Right ventricle myocardium inferior (tissue), 1 donor: ENCODE measurements around the gene DLG5. TPM values are rescaled to one million over a fixed set of nuclear protein-coding genes. Genes with fewer than 3 reads are reported as not detected.

ENCODE experiments used
- ATAC-seq: fragments of 200-7000 bp; cut with Tn5 transposase; one replicate; pipeline ENCODE4 v1.9.1; 2020; ENCODE audit warnings: mild to moderate bottlenecking, moderate library complexity
- DNase-seq: peaks from one replicate; pipeline ENCODE4 v3.0.0; 2021; ENCODE audit errors: missing footprints
- intact Hi-C: fragments of 100-400 bp; cut with DNase I; formaldehyde crosslinking; loops from one replicate; pipeline ENCODE4 v1.11.0; 2022
- long read RNA-seq: library from polyadenylated mRNA; unstranded; transcript quantifications from one replicate; pipeline ENCODE4 v2.0.0, GENCODE V29; 2021
- total RNA-seq: library from RNA; stranded (reverse); fragmentation: NEBNext Ultra II Directional; extraction: Animal tissue kit (Norgen Biotek cat#: 25700); gene quantifications from one replicate; pipeline ENCODE4 v1.2.1, GENCODE V29; 2021
- donor health status: DM: no; HTN: yes; CAD: no; lungs with severe emphysema.

Gene DLG5
- total RNA-seq: 8.9 TPM
- long read RNA-seq, partial matches to known transcripts: 2 of 3 reads
- long read RNA-seq, other reads (novel, unspliced or antisense): 0 of 3 reads

GRCh38 chr10:77926566-77927401, at the start of gene DLG5:
TSS of gene DLG5 (minus strand) at chr10:77926755. CDS start at chr10:77926520, 235 bp downstream.
- intact Hi-C loops: loop anchor here (2.0 to 5.0 kb wide), 2 partner anchors 80 to 101 kb away; partner anchors contain the start of gene POLR3A
- DNase-seq: peak; percentile 80
- ATAC-seq: peak; percentile 86

- no peak for ATAC-seq
These were observed 48.6 kb upstream of the DLG5 start for GRCh38 chr10:77975086-77975666.

GRCh38 chr10:77974396-77975074, 48.0 kb upstream of the DLG5 start:
- ATAC-seq (no peak), DNase-seq (no peak)
- intact Hi-C loops: loop anchor here (5.0 kb wide), 1 partner anchor 127 kb away; no protein-coding TSS in a partner anchor

More at GRCh38 chr10:77975086-77975666, 48.6 kb upstream of the DLG5 start:
- DNase-seq: no peak
- intact Hi-C loops: no loop called here

GRCh38 chr10:77973276-77973675, 46.7 kb upstream of the DLG5 start:
- DNase-seq: no peak
- no peak for ATAC-seq
- intact Hi-C loops: loop anchor here (5.0 kb wide), 1 partner anchor 126 kb away; no protein-coding TSS in a partner anchor

- intact Hi-C loops: loop anchor here (5.0 kb wide), 1 partner anchor 125 kb away; no protein-coding TSS in a partner anchor
- ATAC-seq (no peak), DNase-seq (no peak)
These were observed 45.6 kb upstream of the DLG5 start for GRCh38 chr10:77972148-77972547.

- intact Hi-C loops: loop anchor here (5.0 kb wide), 1 partner anchor 124 kb away; no protein-coding TSS in a partner anchor
These were observed 45.2 kb upstream of the DLG5 start for GRCh38 chr10:77971804-77972144.

GRCh38 chr10:77970869-77971803, 44.6 kb upstream of the DLG5 start:
- intact Hi-C loops: loop anchor here (5.0 kb wide), 1 partner anchor 124 kb away; no protein-coding TSS in a partner anchor
- peak; percentile 92 for ATAC-seq
- no peak for DNase-seq

More at GRCh38 chr10:77971804-77972144, 45.2 kb upstream of the DLG5 start:
- ATAC-seq (no peak), DNase-seq (no peak)

- no peak for ATAC-seq
These were observed 42.6 kb upstream of the DLG5 start for GRCh38 chr10:77969114-77969513.

GRCh38 chr10:77967611-77968022, 41.1 kb upstream of the DLG5 start:
- no peak for ATAC-seq
- intact Hi-C loops: no loop called here
- DNase-seq: no peak

More at GRCh38 chr10:77969114-77969513, 42.6 kb upstream of the DLG5 start:
- no peak for DNase-seq
- intact Hi-C loops: no loop called here

- ATAC-seq (no peak), DNase-seq (no peak)
- intact Hi-C loops: no loop called here
These were observed 38.7 kb upstream of the DLG5 start for GRCh38 chr10:77965294-77965693.

GRCh38 chr10:77964811-77965210, 38.3 kb upstream of the DLG5 start:
- intact Hi-C loops: no loop called here
- ATAC-seq (no peak), DNase-seq (no peak)

- intact Hi-C loops: no loop called here
- no peak for ATAC-seq
These were observed 37.3 kb upstream of the DLG5 start for GRCh38 chr10:77963901-77964300.

GRCh38 chr10:77962350-77963146, 36.0 kb upstream of the DLG5 start:
- no peak for ATAC-seq
- intact Hi-C loops: no loop called here
- DNase-seq: no peak

More at GRCh38 chr10:77963901-77964300, 37.3 kb upstream of the DLG5 start:
- DNase-seq: no peak

- no peak for ATAC-seq
- intact Hi-C loops: no loop called here
- no peak for DNase-seq
These were observed 35.1 kb upstream of the DLG5 start for GRCh38 chr10:77961668-77962067.

- DNase-seq: no peak
- intact Hi-C loops: no loop called here
- no peak for ATAC-seq
These were observed 34.3 kb upstream of the DLG5 start for GRCh38 chr10:77960829-77961329.

- intact Hi-C loops: no loop called here
- ATAC-seq (no peak), DNase-seq (no peak)
These were observed 33.4 kb upstream of the DLG5 start for GRCh38 chr10:77959887-77960455.

- intact Hi-C loops: no loop called here
- DNase-seq (no peak), ATAC-seq (no peak)
These were observed 32.8 kb upstream of the DLG5 start for GRCh38 chr10:77959384-77959783.
